GM23338 (cell line): Measurements from ENCODE around the gene DIAPH3. TPM values are rescaled to one million over a fixed set of nuclear protein-coding genes. Genes with fewer than 3 reads are reported as not detected.

ENCODE experiments used
- ATAC-seq: fragments of 200-7000 bp; cut with Tn5 transposase; 3 replicates; pipeline ENCODE4 v1.9.1; 2020
- DNase-seq: peaks from one replicate; pipeline ENCODE4 v3.0.0-alpha.2; 2015; ENCODE audit warnings: low spot score
- H2AFZ ChIP-seq: fragments of 200-600 bp; sonication (generic); 2 replicates; pipeline ENCODE4 v1.8.0; 2016; ENCODE audit warnings: antibody characterized with exemption, mild to moderate bottlenecking, moderate library complexity
- H3F3A ChIP-seq: fragments of 200-600 bp; sonication (generic); replicated peaks from 2 replicates; pipeline ENCODE4 v1.8.0; 2017; ENCODE audit warnings: antibody characterized with exemption, mixed run types, low read depth
- H3K27ac ChIP-seq: fragments of 200-600 bp; sonication (generic); 2 replicates; pipeline ENCODE4 v1.6.1; 2016; ENCODE audit warnings: low read depth
- H3K27me3 ChIP-seq: fragments of 200-600 bp; sonication (generic); 2 replicates; pipeline ENCODE4 v1.8.0; 2016; ENCODE audit warnings: mild to moderate bottlenecking, mixed run types, moderate library complexity; ENCODE audit not compliant: insufficient read depth
- H3K36me3 ChIP-seq: fragments of 200-600 bp; sonication (generic); 2 replicates; pipeline ENCODE4 v1.8.0; 2016; ENCODE audit warnings: mild to moderate bottlenecking; ENCODE audit not compliant: insufficient read depth
- H3K4me1 ChIP-seq: fragments of 200-600 bp; sonication (generic); 2 replicates; pipeline ENCODE4 v1.8.0; 2016; ENCODE audit warnings: mild to moderate bottlenecking, moderate library complexity; ENCODE audit not compliant: insufficient read depth
- H3K4me2 ChIP-seq: fragments of 200-600 bp; sonication (generic); 2 replicates; pipeline ENCODE4 v1.7.1; 2017; ENCODE audit warnings: mixed run types
- H3K4me3 ChIP-seq: fragments of 200-600 bp; sonication (generic); 2 replicates; pipeline ENCODE4 v1.6.1; 2016; ENCODE audit warnings: mixed run types
- H3K79me2 ChIP-seq: fragments of 200-600 bp; sonication (generic); replicated peaks from 2 replicates; pipeline ENCODE4 v1.8.0; 2017; ENCODE audit warnings: mild to moderate bottlenecking; ENCODE audit not compliant: insufficient read depth
- H3K9me2 ChIP-seq: fragments of 200-600 bp; sonication (generic); 2 replicates; pipeline ENCODE4 v1.8.0; 2017; ENCODE audit not compliant: insufficient read depth
- H4K20me1 ChIP-seq: fragments of 200-600 bp; sonication (generic); replicated peaks from 2 replicates; pipeline ENCODE4 v1.8.0; 2017; ENCODE audit warnings: mild to moderate bottlenecking; ENCODE audit not compliant: insufficient read depth
- H3K27ac Mint-ChIP-seq: 2 replicates; pipeline ENCODE4 v1.8.0; 2020; ENCODE audit warnings: inconsistent platforms, mild to moderate bottlenecking, moderate library complexity, mixed read lengths
- H3K27me3 Mint-ChIP-seq: 3 replicates; pipeline ENCODE4 v1.8.0; 2022; ENCODE audit warnings: low read depth, mild to moderate bottlenecking, moderate library complexity, mixed read lengths, inconsistent platforms; ENCODE audit not compliant: insufficient read depth, poor library complexity
- H3K36me3 Mint-ChIP-seq: 3 replicates; pipeline ENCODE4 v1.8.0; 2021; ENCODE audit warnings: low read depth, mild to moderate bottlenecking, inconsistent platforms, moderate library complexity, mixed read lengths
- H3K4me1 Mint-ChIP-seq: 3 replicates; pipeline ENCODE4 v1.8.0; 2020; ENCODE audit warnings: mild to moderate bottlenecking, inconsistent platforms, mixed read lengths
- H3K4me3 Mint-ChIP-seq: 3 replicates; pipeline ENCODE4 v1.8.0; 2021; ENCODE audit warnings: moderate library complexity, mild to moderate bottlenecking, inconsistent platforms, mixed read lengths
- H3K9me3 Mint-ChIP-seq: 3 replicates; pipeline ENCODE4 v1.8.0; 2020; ENCODE audit warnings: moderate library complexity, mild to moderate bottlenecking, inconsistent platforms, mixed read lengths
- EZH2 ChIP-seq: fragments of 200-600 bp; sonication (generic); IDR thresholded peaks from one replicate; pipeline ENCODE4 v1.8.0; 2017; ENCODE audit warnings: antibody characterized with exemption, mild to moderate bottlenecking, low read depth; ENCODE audit not compliant: unreplicated experiment
- JUNB ChIP-seq: IDR thresholded peaks from one replicate; pipeline ENCODE4 v1.6.1; 2016; ENCODE audit warnings: antibody characterized with exemption; ENCODE audit not compliant: unreplicated experiment
- NANOG ChIP-seq: IDR thresholded peaks from 2 replicates; pipeline ENCODE4 v1.6.1; 2016; ENCODE audit warnings: antibody characterized with exemption, borderline replicate concordance
- POLR2AphosphoS5 ChIP-seq: IDR thresholded peaks from 2 replicates; pipeline ENCODE4 v1.6.1; 2016; ENCODE audit warnings: antibody characterized with exemption, low read depth
- STAT1 ChIP-seq: IDR thresholded peaks from one replicate; pipeline ENCODE4 v1.6.1; 2016; ENCODE audit warnings: antibody characterized with exemption; ENCODE audit not compliant: unreplicated experiment
- ZNF114 ChIP-seq: fragments of 250-450 bp; sonication (Bioruptor Pico); IDR thresholded peaks from 2 replicates; pipeline ENCODE4 v1.5.0; 2020; ENCODE audit warnings: mild to moderate bottlenecking, moderate library complexity
- polyA plus RNA-seq: library from polyadenylated mRNA; unstranded; fragments of >200 nt; fragmentation: Nextera tagmentation; extraction: Ambion mirVana; gene quantifications from 2 replicates; pipeline ENCODE4 v1.2.1, GENCODE V29; 2016
- total RNA-seq: library from RNA; depleted of rRNA; stranded (reverse); fragments of >200 nt; shearing (Covaris generic); gene quantifications from 2 replicates; pipeline ENCODE4 v1.2.3, GENCODE V29; 2014
- TF ChIP-seq, protein P1 (sequence below), 2 experiments: fragments of 200-600 bp in 1 of 2; sonication (generic) in 1 of 2; conservative IDR thresholded peaks; 2 replicates each; pipeline versions ENCODE4 v1.5.1 to v1.6.1; 2016 to 2017; ENCODE audit warnings: antibody characterized with exemption in 2 of 2, low read depth in 2 of 2, mild to moderate bottlenecking in 2 of 2, moderate library complexity in 1 of 2
- TF ChIP-seq, protein P2 (sequence below): IDR thresholded peaks from 2 replicates; pipeline ENCODE4 v1.6.1; 2016; ENCODE audit warnings: antibody characterized with exemption
- TF ChIP-seq, protein P3 (sequence below): IDR thresholded peaks from one replicate; pipeline ENCODE4 v1.6.1; 2018; ENCODE audit warnings: antibody characterized with exemption; ENCODE audit not compliant: unreplicated experiment
- TF ChIP-seq, protein P4 (sequence below): fragments of 250-450 bp; sonication (Bioruptor Pico); IDR thresholded peaks from 2 replicates; pipeline ENCODE4 v1.5.0; 2020; ENCODE audit warnings: mild to moderate bottlenecking, moderate library complexity

DIAPH3 gene
- total and polyA plus RNA-seq, 2 experiments from 2014 or later = 23.4 to 30.2 TPM

DNA sequence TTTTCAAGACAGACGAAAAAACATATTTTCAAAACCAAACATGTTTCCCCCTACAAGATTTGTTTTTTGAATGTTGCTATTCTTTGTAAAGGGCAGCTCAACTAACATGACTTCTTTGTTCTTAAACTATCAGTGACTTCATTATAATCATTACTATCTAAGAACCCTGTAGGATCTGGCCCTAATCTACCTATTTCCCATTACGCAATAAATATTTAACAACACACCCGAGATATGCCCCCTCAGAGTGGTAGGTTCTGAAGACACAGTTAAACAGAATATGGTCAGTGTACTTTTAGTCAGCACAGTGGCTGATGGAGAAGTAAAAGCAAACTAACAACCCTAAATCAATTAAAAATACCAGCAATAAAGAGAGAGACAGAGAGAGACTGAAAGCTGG is 186.9 kb downstream of the DIAPH3 start:
- Histone ChIP-seq H3K4me3 (no peak overlapping the region), H3K27me3 (no peaks in the 10 kb centered on the region), H3F3A (no peaks in the 10 kb centered on the region), H3K4me2 (no peak overlapping the region), H2AFZ (no peak overlapping the region), H4K20me1 (no peaks in the 10 kb centered on the region), H3K9me2 (no peaks in the 10 kb centered on the region), H3K36me3 (no peaks in the 10 kb centered on the region), H3K27ac (no peak overlapping the region), H3K4me1 (no peaks in the 10 kb centered on the region; the same call in 1 of the 2 replicates), H3K79me2 (no peaks in the 10 kb centered on the region)
- Mint-ChIP-seq H3K36me3 (no peaks in the 10 kb centered on the region), H3K9me3 (no peaks in the 10 kb centered on the region), H3K27me3 (peaks cover 2% of the 10 kb centered on the region), H3K4me3 (no peak overlapping the region), H3K4me1 (peaks cover 3% of the 10 kb centered on the region; the same call in 2 of the 3 replicates), H3K27ac (no peak overlapping the region)
- TF ChIP-seq, protein P1, sequence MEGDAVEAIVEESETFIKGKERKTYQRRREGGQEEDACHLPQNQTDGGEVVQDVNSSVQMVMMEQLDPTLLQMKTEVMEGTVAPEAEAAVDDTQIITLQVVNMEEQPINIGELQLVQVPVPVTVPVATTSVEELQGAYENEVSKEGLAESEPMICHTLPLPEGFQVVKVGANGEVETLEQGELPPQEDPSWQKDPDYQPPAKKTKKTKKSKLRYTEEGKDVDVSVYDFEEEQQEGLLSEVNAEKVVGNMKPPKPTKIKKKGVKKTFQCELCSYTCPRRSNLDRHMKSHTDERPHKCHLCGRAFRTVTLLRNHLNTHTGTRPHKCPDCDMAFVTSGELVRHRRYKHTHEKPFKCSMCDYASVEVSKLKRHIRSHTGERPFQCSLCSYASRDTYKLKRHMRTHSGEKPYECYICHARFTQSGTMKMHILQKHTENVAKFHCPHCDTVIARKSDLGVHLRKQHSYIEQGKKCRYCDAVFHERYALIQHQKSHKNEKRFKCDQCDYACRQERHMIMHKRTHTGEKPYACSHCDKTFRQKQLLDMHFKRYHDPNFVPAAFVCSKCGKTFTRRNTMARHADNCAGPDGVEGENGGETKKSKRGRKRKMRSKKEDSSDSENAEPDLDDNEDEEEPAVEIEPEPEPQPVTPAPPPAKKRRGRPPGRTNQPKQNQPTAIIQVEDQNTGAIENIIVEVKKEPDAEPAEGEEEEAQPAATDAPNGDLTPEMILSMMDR (conservative IDR thresholded peaks at IDR 0.05; ENCODE audit: low read depth in 2 of 2) = no peak
- TF ChIP-seq JUNB (no peak), POLR2AphosphoS5 (no peak), STAT1 (no peak), NANOG (no peak), ZNF114 (CRISPR knock-in tag) (no peak), EZH2 (no peak)
- TF ChIP-seq, protein P2, sequence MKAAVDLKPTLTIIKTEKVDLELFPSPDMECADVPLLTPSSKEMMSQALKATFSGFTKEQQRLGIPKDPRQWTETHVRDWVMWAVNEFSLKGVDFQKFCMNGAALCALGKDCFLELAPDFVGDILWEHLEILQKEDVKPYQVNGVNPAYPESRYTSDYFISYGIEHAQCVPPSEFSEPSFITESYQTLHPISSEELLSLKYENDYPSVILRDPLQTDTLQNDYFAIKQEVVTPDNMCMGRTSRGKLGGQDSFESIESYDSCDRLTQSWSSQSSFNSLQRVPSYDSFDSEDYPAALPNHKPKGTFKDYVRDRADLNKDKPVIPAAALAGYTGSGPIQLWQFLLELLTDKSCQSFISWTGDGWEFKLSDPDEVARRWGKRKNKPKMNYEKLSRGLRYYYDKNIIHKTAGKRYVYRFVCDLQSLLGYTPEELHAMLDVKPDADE = no peak
- TF ChIP-seq, protein P3, sequence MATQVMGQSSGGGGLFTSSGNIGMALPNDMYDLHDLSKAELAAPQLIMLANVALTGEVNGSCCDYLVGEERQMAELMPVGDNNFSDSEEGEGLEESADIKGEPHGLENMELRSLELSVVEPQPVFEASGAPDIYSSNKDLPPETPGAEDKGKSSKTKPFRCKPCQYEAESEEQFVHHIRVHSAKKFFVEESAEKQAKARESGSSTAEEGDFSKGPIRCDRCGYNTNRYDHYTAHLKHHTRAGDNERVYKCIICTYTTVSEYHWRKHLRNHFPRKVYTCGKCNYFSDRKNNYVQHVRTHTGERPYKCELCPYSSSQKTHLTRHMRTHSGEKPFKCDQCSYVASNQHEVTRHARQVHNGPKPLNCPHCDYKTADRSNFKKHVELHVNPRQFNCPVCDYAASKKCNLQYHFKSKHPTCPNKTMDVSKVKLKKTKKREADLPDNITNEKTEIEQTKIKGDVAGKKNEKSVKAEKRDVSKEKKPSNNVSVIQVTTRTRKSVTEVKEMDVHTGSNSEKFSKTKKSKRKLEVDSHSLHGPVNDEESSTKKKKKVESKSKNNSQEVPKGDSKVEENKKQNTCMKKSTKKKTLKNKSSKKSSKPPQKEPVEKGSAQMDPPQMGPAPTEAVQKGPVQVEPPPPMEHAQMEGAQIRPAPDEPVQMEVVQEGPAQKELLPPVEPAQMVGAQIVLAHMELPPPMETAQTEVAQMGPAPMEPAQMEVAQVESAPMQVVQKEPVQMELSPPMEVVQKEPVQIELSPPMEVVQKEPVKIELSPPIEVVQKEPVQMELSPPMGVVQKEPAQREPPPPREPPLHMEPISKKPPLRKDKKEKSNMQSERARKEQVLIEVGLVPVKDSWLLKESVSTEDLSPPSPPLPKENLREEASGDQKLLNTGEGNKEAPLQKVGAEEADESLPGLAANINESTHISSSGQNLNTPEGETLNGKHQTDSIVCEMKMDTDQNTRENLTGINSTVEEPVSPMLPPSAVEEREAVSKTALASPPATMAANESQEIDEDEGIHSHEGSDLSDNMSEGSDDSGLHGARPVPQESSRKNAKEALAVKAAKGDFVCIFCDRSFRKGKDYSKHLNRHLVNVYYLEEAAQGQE = no peak
- TF ChIP-seq, protein P4, sequence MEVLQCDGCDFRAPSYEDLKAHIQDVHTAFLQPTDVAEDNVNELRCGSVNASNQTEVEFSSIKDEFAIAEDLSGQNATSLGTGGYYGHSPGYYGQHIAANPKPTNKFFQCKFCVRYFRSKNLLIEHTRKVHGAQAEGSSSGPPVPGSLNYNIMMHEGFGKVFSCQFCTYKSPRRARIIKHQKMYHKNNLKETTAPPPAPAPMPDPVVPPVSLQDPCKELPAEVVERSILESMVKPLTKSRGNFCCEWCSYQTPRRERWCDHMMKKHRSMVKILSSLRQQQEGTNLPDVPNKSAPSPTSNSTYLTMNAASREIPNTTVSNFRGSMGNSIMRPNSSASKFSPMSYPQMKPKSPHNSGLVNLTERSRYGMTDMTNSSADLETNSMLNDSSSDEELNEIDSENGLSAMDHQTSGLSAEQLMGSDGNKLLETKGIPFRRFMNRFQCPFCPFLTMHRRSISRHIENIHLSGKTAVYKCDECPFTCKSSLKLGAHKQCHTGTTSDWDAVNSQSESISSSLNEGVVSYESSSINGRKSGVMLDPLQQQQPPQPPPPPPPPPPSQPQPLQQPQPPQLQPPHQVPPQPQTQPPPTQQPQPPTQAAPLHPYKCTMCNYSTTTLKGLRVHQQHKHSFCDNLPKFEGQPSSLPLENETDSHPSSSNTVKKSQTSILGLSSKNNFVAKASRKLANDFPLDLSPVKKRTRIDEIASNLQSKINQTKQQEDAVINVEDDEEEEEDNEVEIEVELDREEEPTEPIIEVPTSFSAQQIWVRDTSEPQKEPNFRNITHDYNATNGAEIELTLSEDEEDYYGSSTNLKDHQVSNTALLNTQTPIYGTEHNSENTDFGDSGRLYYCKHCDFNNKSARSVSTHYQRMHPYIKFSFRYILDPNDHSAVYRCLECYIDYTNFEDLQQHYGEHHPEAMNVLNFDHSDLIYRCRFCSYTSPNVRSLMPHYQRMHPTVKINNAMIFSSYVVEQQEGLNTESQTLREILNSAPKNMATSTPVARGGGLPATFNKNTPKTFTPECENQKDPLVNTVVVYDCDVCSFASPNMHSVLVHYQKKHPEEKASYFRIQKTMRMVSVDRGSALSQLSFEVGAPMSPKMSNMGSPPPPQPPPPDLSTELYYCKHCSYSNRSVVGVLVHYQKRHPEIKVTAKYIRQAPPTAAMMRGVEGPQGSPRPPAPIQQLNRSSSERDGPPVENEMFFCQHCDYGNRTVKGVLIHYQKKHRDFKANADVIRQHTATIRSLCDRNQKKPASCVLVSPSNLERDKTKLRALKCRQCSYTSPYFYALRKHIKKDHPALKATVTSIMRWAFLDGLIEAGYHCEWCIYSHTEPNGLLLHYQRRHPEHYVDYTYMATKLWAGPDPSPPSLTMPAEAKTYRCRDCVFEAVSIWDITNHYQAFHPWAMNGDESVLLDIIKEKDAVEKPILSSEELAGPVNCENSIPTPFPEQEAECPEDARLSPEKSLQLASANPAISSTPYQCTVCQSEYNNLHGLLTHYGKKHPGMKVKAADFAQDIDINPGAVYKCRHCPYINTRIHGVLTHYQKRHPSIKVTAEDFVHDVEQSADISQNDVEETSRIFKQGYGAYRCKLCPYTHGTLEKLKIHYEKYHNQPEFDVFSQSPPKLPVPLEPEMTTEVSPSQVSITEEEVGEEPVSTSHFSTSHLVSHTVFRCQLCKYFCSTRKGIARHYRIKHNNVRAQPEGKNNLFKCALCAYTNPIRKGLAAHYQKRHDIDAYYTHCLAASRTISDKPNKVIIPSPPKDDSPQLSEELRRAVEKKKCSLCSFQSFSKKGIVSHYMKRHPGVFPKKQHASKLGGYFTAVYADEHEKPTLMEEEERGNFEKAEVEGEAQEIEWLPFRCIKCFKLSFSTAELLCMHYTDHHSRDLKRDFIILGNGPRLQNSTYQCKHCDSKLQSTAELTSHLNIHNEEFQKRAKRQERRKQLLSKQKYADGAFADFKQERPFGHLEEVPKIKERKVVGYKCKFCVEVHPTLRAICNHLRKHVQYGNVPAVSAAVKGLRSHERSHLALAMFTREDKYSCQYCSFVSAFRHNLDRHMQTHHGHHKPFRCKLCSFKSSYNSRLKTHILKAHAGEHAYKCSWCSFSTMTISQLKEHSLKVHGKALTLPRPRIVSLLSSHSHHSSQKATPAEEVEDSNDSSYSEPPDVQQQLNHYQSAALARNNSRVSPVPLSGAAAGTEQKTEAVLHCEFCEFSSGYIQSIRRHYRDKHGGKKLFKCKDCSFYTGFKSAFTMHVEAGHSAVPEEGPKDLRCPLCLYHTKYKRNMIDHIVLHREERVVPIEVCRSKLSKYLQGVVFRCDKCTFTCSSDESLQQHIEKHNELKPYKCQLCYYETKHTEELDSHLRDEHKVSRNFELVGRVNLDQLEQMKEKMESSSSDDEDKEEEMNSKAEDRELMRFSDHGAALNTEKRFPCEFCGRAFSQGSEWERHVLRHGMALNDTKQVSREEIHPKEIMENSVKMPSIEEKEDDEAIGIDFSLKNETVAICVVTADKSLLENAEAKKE (CRISPR knock-in tag) = no peak
- ATAC-seq (no peak), DNase-seq (no peak)
